Measurements from ENCODE around the gene CDHR2. TPM values are rescaled to one million over a fixed set of nuclear protein-coding genes. Genes with fewer than 3 reads are reported as not detected.

Gene CDHR2
- total and polyA plus RNA-seq, 5 donors: 0.40 to 0.92 (median 0.47) TPM; not detected in 2

DNA sequence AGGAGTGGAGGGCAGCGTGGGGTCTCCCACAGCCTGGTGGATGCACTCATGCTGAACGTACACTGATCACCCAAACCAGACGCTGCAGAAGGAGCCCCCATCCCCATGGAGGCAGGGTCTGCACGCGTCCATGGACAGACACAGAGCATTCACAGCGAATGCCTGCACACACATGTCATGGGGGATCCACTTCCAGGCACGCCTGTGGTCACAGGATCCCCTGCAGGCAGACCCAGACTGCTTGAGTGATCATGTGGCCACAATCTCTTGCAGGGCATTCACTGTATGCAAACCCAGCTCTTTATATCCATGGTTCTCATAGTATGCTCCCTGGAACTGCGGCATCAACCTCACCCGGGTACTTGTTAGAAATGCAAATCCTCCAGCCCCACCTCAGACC is 75.8 kb downstream of the CDHR2 start:
- H3K27me3 ChIP-seq (ENCODE audit: control insufficient read depth, insufficient read depth): no peaks in the 10 kb centered on the region
- intact Hi-C loops (cut with DNase I): no loop called here
- WGBS: 62% methylated on average over 9 of the region's 9 CpGs
- H3K27ac ChIP-seq (ENCODE audit: low read length): no peak overlapping the region
- no peak for ATAC-seq
- H3K4me3 ChIP-seq (ENCODE audit: low read length): no peak overlapping the region
- peak in 1 of 3 donors; percentile 22 for DNase-seq
- H3K4me1 ChIP-seq (ENCODE audit: control insufficient read depth, insufficient read depth, low read length): no peaks in the 10 kb centered on the region
- H3K9me3 ChIP-seq (ENCODE audit: control insufficient read depth, low read length): no peaks in the 10 kb centered on the region

DNA sequence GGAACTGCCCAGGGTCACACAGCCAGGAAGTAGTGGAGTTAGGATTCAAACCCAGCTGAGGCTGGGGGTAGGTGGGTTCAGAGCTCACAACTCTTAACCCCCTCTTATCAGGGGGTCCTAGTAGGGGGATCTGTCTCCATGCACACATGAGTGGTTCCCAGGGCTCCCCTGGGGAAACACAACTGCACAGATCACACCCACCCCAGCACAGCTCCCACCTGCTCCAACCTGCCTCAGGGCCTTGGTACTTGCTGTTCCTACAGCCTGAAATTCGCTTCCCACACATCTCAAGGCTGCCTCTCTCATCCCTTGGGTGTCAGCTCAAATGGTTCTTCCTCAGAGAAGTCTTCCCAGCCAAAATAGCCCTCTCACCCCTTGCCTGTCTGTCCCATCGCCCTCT is 76.4 kb downstream of the CDHR2 start:
- 67% methylated on average over 2 of the region's 2 CpGs for WGBS
- ATAC-seq (no peak), DNase-seq (peak in 1 of 3 donors; percentile 9)
- no peak overlapping the region for H3K4me3 ChIP-seq (ENCODE audit: low read length)
- no peaks in the 10 kb centered on the region for H3K27me3 ChIP-seq (ENCODE audit: control insufficient read depth, insufficient read depth)
- no peaks in the 10 kb centered on the region for H3K4me1 ChIP-seq (ENCODE audit: control insufficient read depth, insufficient read depth, low read length)
- intact Hi-C loops (cut with DNase I): no loop called here
- no peak overlapping the region for H3K27ac ChIP-seq (ENCODE audit: low read length)
- no peaks in the 10 kb centered on the region for H3K9me3 ChIP-seq (ENCODE audit: control insufficient read depth, low read length)

DNA sequence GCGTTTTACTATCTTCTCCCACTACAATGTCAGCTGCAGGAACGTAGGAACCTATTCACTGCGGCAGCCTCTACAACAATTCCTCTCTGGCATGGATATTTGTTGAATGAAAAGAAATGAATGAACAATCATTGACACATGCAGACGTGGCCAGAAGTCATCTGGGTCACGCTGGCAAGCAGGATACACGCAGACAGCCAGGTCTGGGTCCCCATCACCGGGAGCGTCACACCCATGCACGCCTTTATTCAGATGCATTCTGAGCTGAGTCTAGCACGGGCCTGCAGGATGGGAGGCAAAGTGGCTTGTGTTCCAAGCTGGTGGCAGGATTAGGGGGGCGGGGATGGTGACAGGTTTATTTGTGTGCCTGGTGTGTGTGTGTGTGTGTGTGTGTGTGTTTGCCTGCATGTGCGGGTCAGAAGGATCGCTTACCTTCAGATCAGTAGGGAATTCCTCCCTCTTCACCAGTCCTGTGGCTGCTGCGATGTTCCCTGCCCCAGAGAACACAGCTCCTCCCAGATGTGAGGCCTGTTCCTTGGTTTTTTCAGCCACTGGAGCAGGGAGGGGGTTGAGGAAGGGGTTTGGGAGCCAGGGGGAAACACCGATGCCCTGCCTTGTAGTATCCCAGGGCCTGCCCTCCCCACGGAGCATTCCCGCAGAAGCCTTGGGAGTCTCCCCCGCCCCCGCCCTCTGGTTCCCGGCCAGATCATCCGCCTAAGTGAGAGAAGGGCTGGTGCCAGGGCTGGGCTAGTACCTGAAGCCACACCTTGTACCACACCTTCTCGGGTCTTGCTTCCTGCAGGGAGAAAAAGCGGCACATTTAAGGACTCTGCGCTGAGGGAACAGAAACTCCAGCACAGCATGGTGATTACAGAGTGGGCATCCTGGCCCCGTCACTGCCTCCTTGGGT is 77.1 kb downstream of the CDHR2 start:
- ATAC-seq (no peak), DNase-seq (peak in 1 of 3 donors; percentile 7)
- no peaks in the 10 kb centered on the region for H3K27me3 ChIP-seq (ENCODE audit: control insufficient read depth, insufficient read depth)
- H3K4me3 ChIP-seq (ENCODE audit: low read length): no peak overlapping the region
- no peaks in the 10 kb centered on the region for H3K9me3 ChIP-seq (ENCODE audit: control insufficient read depth, low read length)
- WGBS: 44% methylated on average over 25 of the region's 25 CpGs
- no peaks in the 10 kb centered on the region for H3K4me1 ChIP-seq (ENCODE audit: control insufficient read depth, insufficient read depth, low read length)
- no peak overlapping the region for H3K27ac ChIP-seq (ENCODE audit: low read length)
- intact Hi-C loops (cut with DNase I): no loop called here

DNA sequence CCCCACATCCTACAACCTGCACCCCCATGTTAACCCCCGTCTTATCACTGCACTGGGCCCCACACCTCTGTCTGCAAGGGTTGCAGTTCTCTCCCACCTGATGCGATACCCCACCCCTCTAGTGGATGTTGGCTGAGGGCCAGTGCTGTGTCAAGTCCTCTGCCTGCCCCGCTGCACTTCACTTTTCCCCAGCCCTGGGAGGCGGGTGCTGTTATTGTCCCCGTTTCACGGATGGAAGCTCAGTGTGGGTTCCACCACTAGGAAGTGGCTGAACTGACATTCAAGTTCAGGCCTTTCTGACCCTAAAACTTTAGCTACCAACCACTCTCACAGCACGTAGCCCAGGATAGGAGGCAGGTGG is 77.7 kb downstream of the CDHR2 start:
- H3K27ac ChIP-seq (ENCODE audit: low read length): no peak overlapping the region
- no peak overlapping the region for H3K4me3 ChIP-seq (ENCODE audit: low read length)
- 53% methylated on average over 7 of the region's 7 CpGs for WGBS
- intact Hi-C loops (cut with DNase I): no loop called here
- H3K27me3 ChIP-seq (ENCODE audit: control insufficient read depth, insufficient read depth): no peaks in the 10 kb centered on the region
- H3K9me3 ChIP-seq (ENCODE audit: control insufficient read depth, low read length): no peaks in the 10 kb centered on the region
- DNase-seq (peak in 2 of 3 donors; percentile 35 to 55), ATAC-seq (no peak)
- no peaks in the 10 kb centered on the region for H3K4me1 ChIP-seq (ENCODE audit: control insufficient read depth, insufficient read depth, low read length)

DNA sequence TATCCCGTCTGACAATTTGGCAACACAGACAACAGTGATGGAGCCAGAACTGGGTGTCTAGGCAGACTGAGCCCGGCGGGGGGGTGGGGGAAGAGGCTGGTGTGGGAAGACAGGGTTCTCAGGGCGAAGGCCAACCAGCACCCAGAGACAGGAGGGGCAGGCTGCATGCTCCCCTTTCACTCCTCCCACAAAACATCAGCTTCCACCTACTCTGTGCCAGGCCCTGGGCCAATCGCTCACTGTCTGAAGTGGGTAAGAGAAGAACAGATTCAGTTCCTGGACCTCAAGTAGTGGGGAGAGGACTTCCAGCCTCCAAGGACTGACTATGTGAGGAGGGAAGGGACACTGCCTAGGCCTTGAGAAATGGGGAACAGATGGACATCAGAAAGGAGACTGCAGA is 78.4 kb downstream of the CDHR2 start:
- ATAC-seq: no peak
- Histone ChIP-seq H3K27me3 (ENCODE audit: control insufficient read depth, insufficient read depth) (no peaks in the 10 kb centered on the region), H3K4me1 (ENCODE audit: control insufficient read depth, insufficient read depth, low read length) (no peaks in the 10 kb centered on the region), H3K27ac (ENCODE audit: low read length) (no peak overlapping the region), H3K4me3 (ENCODE audit: low read length) (no peak overlapping the region), H3K9me3 (ENCODE audit: control insufficient read depth, low read length) (no peaks in the 10 kb centered on the region)
- peak in 1 of 3 donors; percentile 13 for DNase-seq
- intact Hi-C loops (cut with DNase I): no loop called here
- 74% methylated on average over 5 of the region's 5 CpGs for WGBS

DNA sequence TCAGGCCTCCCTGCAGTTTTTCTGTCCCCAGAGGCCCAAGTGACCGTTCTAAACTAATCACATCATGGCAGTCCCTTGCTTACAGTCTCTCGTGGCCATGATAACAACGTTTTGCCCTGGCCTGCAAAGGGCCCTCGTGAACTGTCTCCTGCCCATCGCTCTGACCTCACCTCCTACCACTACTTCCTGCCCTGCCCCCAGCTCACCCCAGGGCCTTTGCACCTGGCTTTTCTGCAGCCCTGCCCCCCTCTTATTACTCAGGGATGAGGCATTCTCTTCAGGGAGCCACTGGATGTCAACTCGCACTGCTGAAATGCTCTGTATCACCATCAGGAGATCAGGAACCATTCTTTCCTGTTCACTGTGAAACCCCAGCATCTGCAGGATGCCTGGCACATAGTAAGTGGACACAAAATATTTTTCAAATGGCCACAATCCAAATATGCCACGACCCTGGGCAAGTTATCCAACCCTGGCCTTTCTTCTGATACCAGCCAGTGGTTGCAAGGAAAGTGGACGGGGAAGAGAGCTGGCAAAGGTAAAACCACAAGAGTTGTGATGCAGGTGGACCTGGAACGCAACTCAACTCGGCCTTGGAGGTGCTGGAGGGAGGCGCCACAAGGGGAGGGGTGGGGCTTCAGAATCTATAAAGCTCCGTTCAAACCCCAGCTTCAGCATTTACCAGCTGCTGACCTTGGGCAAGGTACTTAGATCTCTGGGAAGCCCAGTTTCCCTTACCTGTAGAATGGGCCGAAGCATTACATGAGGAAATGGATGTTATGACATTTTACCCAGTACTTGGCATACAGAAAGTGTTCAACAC is 79.5 kb downstream of the CDHR2 start:
- H3K4me3 ChIP-seq (ENCODE audit: low read length): no peak overlapping the region
- DNase-seq (peak in 1 of 3 donors; percentile 5), ATAC-seq (no peak)
- 55% methylated on average over 13 of the region's 13 CpGs for WGBS
- no peak overlapping the region for H3K27ac ChIP-seq (ENCODE audit: low read length)
- no peaks in the 10 kb centered on the region for H3K9me3 ChIP-seq (ENCODE audit: control insufficient read depth, low read length)
- H3K4me1 ChIP-seq (ENCODE audit: control insufficient read depth, insufficient read depth, low read length): no peaks in the 10 kb centered on the region
- no peaks in the 10 kb centered on the region for H3K27me3 ChIP-seq (ENCODE audit: control insufficient read depth, insufficient read depth)
- intact Hi-C loops (cut with DNase I): no loop called here

DNA sequence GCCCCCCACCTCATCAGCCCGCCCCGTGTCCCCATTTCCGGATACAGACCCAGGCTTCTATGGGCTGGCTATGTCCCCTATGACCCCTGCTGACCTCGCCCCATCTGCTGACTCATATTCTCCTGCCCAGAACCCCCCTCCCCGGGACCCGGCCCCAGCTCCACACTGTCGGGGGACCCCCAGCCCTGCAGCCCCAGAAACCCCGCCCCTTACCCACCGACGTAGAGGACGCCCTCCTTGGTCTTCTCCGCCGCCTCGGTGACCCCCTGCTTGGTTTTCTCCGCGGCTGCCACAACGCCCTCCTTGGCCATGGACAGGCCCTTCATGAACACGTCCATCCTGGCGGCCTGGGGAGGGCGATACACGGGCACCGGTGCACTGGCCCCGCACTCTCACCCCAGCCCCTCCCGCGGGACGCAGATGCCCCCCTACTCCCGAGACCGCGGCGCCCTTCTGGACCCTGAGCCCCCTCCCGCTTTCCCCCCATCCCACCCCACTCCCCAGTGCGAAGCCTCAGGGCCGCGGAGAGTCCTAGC is 80.2 kb downstream of the CDHR2 start:
- Histone ChIP-seq H3K9me3 (ENCODE audit: control insufficient read depth, low read length) (no peaks in the 10 kb centered on the region), H3K4me3 (ENCODE audit: low read length) (no peak overlapping the region), H3K27me3 (ENCODE audit: control insufficient read depth, insufficient read depth) (no peaks in the 10 kb centered on the region), H3K4me1 (ENCODE audit: control insufficient read depth, insufficient read depth, low read length) (no peaks in the 10 kb centered on the region), H3K27ac (ENCODE audit: low read length) (no peak overlapping the region)
- DNase-seq (peak in 1 of 3 donors; percentile 38), ATAC-seq (peak in 1 of 2 donors; percentile 4)
- intact Hi-C loops (cut with DNase I): no loop called here
- WGBS: 5% methylated on average over 34 of the region's 34 CpGs

DNA sequence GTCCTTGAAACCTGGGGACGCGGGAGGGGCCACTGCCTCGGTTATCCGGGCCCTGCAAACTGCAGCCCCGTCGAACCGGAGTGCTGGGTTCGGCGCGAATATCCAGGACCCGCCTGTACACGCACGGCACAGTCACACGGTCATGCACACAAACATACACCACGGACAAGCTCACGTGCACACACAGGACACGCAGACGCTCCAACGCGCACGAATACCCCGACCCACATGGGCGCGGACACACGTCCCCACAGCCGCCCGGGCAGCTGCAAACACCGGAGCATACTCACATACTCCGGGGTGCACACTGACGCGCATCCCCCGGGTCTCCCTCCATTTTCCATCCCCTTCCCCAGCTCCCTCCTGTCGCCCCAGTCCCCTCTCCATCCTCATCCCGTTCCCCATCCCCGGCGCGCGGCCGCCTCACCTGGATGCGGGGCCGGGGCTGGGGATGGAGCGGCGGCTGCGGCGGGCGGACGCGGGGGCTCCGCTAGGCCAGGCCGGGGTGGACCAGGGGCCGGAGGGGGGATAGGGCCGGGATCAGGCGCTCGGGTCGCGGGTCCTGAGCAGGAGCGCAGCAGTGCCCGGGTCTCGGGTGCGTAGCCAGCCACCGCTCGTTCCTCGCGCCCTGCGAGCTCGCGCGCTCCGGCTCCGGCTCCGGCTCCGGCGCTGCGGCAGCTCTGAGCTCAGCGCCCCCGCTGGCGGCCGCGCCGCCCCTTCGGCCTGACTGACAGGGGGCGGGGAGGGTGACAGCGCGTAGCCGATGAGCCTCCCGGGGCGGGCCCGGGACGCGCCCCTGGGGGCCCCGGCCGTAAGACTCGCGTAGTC is 80.9 kb downstream of the CDHR2 start, which contains the start of the genes EIF4E1B and SNCB:
TSS of gene EIF4E1B (plus strand) at position 823 of the 828 bp plus-strand sequence. CDS start 12,113 bp downstream, outside the sequence.
TSS of gene SNCB (minus strand) at position 682 of the 828 bp plus-strand sequence. CDS start 880 bp downstream, outside the sequence.
- intact Hi-C loops (cut with DNase I): loop anchor here in 1 of 4 donors (10.0 kb wide), 1 partner anchor 55 kb away; no protein-coding TSS in a partner anchor
- peak within 1 kb of the TSS; percentile 33 for H3K4me3 ChIP-seq (ENCODE audit: low read length)
- peak in 2 of 3 donors; percentile 73 to 76 for DNase-seq
- no peaks in the 10 kb centered on the region for H3K27me3 ChIP-seq (ENCODE audit: control insufficient read depth, insufficient read depth)
- peak; percentile 83 for ATAC-seq
- under 1% methylated on average over 94 of the region's 94 CpGs for whole genome bisulfite sequencing
- H3K9me3 ChIP-seq (ENCODE audit: control insufficient read depth, low read length): no peaks in the 10 kb centered on the region
- no peak within 1 kb of the TSS for H3K27ac ChIP-seq (ENCODE audit: low read length)
- no peaks in the 10 kb centered on the region for H3K4me1 ChIP-seq (ENCODE audit: control insufficient read depth, insufficient read depth, low read length)

DNA sequence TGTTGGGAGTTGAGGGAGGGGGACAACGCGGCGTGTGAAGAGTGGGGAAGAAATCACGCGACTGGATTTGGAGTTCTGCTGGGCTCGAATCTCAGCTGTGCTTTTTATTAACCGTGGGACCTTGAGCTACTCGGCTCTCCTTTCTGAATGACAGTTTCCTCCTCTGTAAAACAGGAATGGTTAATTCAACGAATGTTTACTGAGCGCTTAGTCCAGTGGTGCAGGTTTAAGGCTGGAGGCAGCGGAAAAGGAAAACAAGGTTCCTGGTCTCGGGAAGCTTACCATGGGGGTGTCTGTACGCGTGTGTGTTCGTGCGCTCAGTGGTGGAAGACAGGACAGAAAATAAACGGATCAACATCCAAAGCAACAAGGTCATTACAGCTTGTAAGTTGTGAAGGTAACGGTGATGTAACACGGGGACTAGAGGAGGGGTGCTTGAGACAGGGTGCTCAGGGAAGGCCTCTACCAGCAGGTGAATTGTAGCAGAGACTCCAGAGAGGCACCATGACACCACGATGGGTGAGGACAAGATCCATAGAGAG is 81.6 kb downstream of the CDHR2 start:
- Histone ChIP-seq H3K27ac (ENCODE audit: low read length) (no peak overlapping the region), H3K4me1 (ENCODE audit: control insufficient read depth, insufficient read depth, low read length) (no peaks in the 10 kb centered on the region), H3K27me3 (ENCODE audit: control insufficient read depth, insufficient read depth) (no peaks in the 10 kb centered on the region), H3K4me3 (ENCODE audit: low read length) (peak overlapping the region; percentile 33), H3K9me3 (ENCODE audit: control insufficient read depth, low read length) (no peaks in the 10 kb centered on the region)
- intact Hi-C loops (cut with DNase I): loop anchor here in 1 of 4 donors (10.0 kb wide), 1 partner anchor 56 kb away; no protein-coding TSS in a partner anchor
- ATAC-seq (no peak), DNase-seq (peak in 1 of 3 donors; percentile 6)
- WGBS: 9% methylated on average over 20 of the region's 20 CpGs
